ENCODE data around the gene DNAH10. TPM values are rescaled to one million over a fixed set of nuclear protein-coding genes. Genes with fewer than 3 reads are reported as not detected.

The DNAH10 gene
- total RNA-seq, 2 experiments from 2014 or later, result 0.38 to 0.43 TPM

Other genes with a start within 250 kb of the DNAH10 start
- 1 to 10 TPM; 2.9 TPM for gene RILPL1, start 228.6 kb upstream of the DNAH10 start, total RNA-seq
- 100 to 1,000 TPM; 121 to 122 TPM for gene TMED2, start 177.7 kb upstream of the DNAH10 start, total RNA-seq
- gene DDX55, start 160.2 kb upstream of the DNAH10 start, total RNA-seq, result 10 to 100 TPM; 51.7 to 55.4 TPM
- gene EIF2B1, start 128.6 kb upstream of the DNAH10 start, total RNA-seq, result 10 to 100 TPM; 54.5 to 61.8 TPM
- gene GTF2H3, start 128.5 kb upstream of the DNAH10 start, total RNA-seq, result 10 to 100 TPM; 78.6 to 80.0 TPM
- 1 to 10 TPM; 2.0 to 2.3 TPM for gene TCTN2, start 91.2 kb upstream of the DNAH10 start, total RNA-seq
- gene ATP6V0A2, start 49.9 kb upstream of the DNAH10 start, total RNA-seq, result 10 to 100 TPM; 54.6 to 60.3 TPM
- gene CCDC92, start 210.5 kb downstream of the DNAH10 start, total RNA-seq, result 1 to 10 TPM; 4.0 to 6.2 TPM
- 10 to 100 TPM; 52.9 to 53.4 TPM for gene ZNF664, start 210.9 kb downstream of the DNAH10 start, total RNA-seq

Measured in activated CD8-positive, alpha-beta T cell treated with anti-CD3 and anti-CD28 coated beads for 36 hours (primary cell).